ENCODE results near the gene HGS. TPM values are rescaled to one million over a fixed set of nuclear protein-coding genes. Genes with fewer than 3 reads are reported as not detected.

Gene HGS
- total and polyA plus RNA-seq, 2 of the 13 experiments (the other 11 are each of a cell fraction or from before 2014, with no cell fraction given), result 73.3 to 78.1 TPM

DNA sequence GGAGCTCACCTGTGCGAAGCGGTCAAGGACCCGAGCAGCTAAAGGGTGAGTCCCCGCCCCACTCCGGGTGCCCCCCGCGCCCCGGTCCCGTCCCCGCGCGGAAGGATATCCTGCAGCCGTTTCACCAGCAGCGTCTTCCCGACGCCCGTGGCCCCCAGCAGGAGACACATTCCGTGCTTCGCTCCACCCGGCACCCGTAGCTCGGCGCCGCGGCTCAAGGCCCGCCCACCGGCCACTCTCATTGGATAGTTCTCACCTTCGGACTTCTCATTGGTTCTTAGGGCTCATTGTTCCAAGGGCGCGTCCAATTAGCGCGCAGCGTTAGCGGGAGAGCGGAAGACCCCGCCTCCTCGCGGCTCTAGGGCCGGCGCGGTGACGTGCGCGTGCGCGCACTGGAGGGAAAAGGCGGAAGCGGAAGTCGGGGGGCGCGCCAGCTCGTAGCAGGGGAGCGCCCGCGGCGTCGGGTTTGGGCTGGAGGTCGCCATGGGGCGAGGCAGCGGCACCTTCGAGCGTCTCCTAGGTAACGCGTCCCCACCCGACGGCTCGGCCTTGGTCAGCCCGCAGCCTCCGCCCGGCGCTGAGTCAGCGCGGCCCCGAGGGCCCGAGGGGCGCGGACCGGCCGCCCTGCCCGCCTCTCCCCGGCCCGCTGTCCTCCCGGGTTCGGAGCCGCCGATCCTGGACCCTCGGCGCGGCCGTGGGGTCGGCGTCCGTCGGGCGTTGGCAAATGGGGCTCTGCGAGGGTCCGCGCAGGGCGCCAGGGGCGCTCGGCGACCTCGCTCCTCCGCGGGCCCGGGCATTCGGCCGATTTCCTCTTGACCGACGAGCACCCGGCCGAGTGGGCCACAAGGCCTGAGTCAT, at the start of gene HGS, which contains the start of gene ARL16 (continued):
- TF ChIP-seq MAZ (IDR thresholded peaks at IDR 0.05; ENCODE audit: borderline replicate concordance, low read depth, low read length) (peak; percentile 97), MAZ (CRISPR knock-in tag; IDR thresholded peaks at IDR 0.05; ENCODE audit: low read depth) (peak; percentile 84), DPF2 (CRISPR knock-in tag; IDR thresholded peaks at IDR 0.05; ENCODE audit: borderline replicate concordance, low read depth) (no peak), PBX3 (CRISPR knock-in tag; IDR thresholded peaks at IDR 0.05; ENCODE audit: borderline replicate concordance) (no peak; the same call in 1 of the 2 replicates), FIP1L1 (IDR thresholded peaks at IDR 0.05; ENCODE audit: borderline replicate concordance, insufficient read depth, low read depth, low read length) (0 out of 2 replicates have a peak, but pooled peaks have one; percentile 57), ATF7-NPFF (CRISPR knock-in tag; IDR thresholded peaks at IDR 0.05; ENCODE audit: low read depth) (no peak; the same call in 1 of the 2 replicates), ZNF232 (CRISPR knock-in tag; IDR thresholded peaks at IDR 0.05; ENCODE audit: borderline replicate concordance) (peak; percentile 42; the same call in 1 of the 2 replicates), POLR2AphosphoS5 (IDR thresholded peaks at IDR 0.05; ENCODE audit: low read depth, low read length) (peak; percentile 67), MTA1 (CRISPR knock-in tag; IDR thresholded peaks at IDR 0.05; ENCODE audit: borderline replicate concordance) (no peak; the same call in 1 of the 2 replicates), FOXO1 (CRISPR knock-in tag; IDR thresholded peaks at IDR 0.05) (peak; percentile 40; the same call in 1 of the 2 replicates), RARG (CRISPR knock-in tag; IDR thresholded peaks at IDR 0.05; ENCODE audit: low read depth) (0 out of 2 replicates have a peak, but pooled peaks have one; percentile 80), NR3C1 (CRISPR knock-in tag; IDR thresholded peaks at IDR 0.05) (no peak), GABPB1 (CRISPR knock-in tag; IDR thresholded peaks at IDR 0.05) (peak; percentile 96), FOXK1 (CRISPR knock-in tag; IDR thresholded peaks at IDR 0.05; ENCODE audit: borderline replicate concordance, low read depth) (peak; percentile 81), ZBTB38 (CRISPR knock-in tag; IDR thresholded peaks at IDR 0.05) (no peak)
- TF ChIP-seq, protein P1, sequence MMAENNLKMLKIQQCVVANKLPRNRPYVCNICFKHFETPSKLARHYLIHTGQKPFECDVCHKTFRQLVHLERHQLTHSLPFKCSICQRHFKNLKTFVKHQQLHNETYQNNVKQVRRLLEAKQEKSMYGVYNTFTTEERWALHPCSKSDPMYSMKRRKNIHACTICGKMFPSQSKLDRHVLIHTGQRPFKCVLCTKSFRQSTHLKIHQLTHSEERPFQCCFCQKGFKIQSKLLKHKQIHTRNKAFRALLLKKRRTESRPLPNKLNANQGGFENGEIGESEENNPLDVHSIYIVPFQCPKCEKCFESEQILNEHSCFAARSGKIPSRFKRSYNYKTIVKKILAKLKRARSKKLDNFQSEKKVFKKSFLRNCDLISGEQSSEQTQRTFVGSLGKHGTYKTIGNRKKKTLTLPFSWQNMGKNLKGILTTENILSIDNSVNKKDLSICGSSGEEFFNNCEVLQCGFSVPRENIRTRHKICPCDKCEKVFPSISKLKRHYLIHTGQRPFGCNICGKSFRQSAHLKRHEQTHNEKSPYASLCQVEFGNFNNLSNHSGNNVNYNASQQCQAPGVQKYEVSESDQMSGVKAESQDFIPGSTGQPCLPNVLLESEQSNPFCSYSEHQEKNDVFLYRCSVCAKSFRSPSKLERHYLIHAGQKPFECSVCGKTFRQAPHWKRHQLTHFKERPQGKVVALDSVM (CRISPR knock-in tag; IDR thresholded peaks at IDR 0.05), result no peak; the same call in 1 of the 2 replicates
- TF ChIP-seq, protein P2, sequence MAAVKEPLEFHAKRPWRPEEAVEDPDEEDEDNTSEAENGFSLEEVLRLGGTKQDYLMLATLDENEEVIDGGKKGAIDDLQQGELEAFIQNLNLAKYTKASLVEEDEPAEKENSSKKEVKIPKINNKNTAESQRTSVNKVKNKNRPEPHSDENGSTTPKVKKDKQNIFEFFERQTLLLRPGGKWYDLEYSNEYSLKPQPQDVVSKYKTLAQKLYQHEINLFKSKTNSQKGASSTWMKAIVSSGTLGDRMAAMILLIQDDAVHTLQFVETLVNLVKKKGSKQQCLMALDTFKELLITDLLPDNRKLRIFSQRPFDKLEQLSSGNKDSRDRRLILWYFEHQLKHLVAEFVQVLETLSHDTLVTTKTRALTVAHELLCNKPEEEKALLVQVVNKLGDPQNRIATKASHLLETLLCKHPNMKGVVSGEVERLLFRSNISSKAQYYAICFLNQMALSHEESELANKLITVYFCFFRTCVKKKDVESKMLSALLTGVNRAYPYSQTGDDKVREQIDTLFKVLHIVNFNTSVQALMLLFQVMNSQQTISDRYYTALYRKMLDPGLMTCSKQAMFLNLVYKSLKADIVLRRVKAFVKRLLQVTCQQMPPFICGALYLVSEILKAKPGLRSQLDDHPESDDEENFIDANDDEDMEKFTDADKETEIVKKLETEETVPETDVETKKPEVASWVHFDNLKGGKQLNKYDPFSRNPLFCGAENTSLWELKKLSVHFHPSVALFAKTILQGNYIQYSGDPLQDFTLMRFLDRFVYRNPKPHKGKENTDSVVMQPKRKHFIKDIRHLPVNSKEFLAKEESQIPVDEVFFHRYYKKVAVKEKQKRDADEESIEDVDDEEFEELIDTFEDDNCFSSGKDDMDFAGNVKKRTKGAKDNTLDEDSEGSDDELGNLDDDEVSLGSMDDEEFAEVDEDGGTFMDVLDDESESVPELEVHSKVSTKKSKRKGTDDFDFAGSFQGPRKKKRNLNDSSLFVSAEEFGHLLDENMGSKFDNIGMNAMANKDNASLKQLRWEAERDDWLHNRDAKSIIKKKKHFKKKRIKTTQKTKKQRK (IDR thresholded peaks at IDR 0.05; ENCODE audit: low read length), result no peak
- TF ChIP-seq, protein P3, sequence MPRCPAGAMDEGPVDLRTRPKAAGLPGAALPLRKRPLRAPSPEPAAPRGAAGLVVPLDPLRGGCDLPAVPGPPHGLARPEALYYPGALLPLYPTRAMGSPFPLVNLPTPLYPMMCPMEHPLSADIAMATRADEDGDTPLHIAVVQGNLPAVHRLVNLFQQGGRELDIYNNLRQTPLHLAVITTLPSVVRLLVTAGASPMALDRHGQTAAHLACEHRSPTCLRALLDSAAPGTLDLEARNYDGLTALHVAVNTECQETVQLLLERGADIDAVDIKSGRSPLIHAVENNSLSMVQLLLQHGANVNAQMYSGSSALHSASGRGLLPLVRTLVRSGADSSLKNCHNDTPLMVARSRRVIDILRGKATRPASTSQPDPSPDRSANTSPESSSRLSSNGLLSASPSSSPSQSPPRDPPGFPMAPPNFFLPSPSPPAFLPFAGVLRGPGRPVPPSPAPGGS (CRISPR knock-in tag; IDR thresholded peaks at IDR 0.05), result peak; percentile 66; the same call in 1 of the 2 replicates
